HG03103 (cell line): Measurements from ENCODE around the gene ADM2.
"Not testable (repeated sequence)": the region's sequence is repeated elsewhere in the genome, so short reads cannot be mapped to it uniquely, and the experiment has no call there.

ENCODE experiments used
- ATAC-seq: cut with Tn5 transposase; IDR thresholded peaks from one replicate; pipeline ENCODE4 v1.9.1; 2021; ENCODE audit warnings: low read depth; ENCODE audit not compliant: unreplicated experiment

Gene ADM2

DNA sequence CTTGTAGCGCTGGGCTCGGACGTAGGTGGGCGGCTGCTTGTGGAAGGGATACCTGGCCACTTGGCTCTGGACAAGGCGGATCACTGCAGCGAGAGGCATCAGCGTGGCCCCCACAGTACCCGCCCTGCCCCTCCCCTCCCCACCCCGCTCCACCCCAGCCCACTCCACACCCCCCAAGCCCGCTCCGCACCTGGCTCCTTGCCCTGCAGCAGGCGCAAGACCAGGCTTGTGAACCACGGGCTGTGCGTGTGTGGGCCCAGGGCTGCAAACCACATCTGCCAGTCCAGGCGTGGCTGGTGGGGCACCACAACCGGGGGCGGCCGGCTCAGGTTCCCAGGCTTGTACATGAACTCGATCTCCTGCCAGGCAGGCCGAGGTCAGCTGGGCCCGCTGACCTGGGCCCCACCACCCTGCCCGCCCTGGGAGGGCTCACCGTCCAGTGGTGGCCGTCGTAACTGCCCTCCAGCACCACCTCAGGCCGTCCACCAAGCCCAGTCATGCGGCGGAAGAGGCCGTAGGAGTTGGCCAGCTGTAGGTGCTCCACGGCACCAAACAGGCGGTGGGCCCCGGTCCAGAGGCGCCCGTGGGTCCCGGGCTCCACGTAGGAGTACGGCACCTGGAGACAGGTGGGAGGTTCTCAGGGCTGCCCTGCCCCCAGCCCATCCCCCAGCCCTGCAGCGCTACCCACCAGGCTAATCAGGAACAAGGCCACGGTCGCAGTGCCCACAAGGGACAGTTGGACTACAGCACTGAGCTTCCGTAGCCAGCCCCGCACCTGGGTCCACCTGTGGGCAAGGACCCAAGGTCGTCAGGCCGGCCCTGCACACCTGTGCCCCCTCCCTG is 23.2 kb downstream of the ADM2 start:
- no peak for ATAC-seq

- no peak for ATAC-seq
Measured at GRCh38 chr22:50505276-50505775, 24.0 kb downstream of the ADM2 start.

DNA sequence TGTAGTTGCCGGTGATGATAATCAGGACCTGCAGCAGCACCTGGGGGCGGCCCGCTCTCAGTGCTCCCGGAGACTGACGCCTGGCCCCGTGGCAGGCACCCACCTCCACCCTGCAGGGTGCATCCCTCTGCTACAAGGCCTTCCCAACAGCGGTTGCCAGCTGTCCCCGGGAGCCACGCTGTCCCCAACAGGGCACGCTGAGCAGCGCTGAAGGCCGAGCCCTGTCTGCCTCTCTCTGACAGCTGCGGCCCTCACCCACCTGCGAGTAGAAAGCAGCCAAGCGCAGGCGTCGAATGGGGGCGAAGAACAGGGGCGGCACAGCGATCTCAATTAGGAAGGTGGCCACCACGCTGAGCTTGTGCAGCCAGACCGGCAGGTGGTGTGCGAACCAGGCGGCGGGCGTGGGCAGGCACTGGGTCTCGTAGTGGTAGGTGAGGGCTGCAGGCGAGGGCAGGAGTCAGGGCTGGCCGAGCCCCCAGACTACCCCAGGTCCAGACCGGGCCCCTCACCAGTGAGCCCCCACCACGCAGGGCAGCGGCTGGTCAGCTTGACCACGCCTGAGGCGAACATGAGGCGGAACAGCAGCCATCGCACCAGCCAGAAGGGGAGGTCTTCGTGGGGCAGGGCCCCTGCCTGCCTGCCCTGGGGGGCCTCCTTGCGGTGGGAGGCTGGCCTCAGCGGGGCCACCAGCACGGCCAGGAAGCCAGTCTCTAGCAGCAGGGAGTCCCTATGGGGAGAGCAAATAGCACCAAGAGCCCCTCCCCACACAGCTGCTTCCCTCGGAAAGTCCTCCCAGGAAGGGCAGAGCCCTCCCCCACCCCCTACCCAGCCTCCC is 24.6 kb downstream of the ADM2 start:
- no peak for ATAC-seq

- no peak for ATAC-seq
Measured at GRCh38 chr22:50506611-50507420, 25.5 kb downstream of the ADM2 start.

- peak; percentile 45 for ATAC-seq
Measured at GRCh38 chr22:50507421-50507990, 26.2 kb downstream of the ADM2 start, which contains the start of gene LMF2. LMF2 (minus strand) TSS chr22:50507702; CDS start chr22:50507675, 27 bp downstream.

DNA sequence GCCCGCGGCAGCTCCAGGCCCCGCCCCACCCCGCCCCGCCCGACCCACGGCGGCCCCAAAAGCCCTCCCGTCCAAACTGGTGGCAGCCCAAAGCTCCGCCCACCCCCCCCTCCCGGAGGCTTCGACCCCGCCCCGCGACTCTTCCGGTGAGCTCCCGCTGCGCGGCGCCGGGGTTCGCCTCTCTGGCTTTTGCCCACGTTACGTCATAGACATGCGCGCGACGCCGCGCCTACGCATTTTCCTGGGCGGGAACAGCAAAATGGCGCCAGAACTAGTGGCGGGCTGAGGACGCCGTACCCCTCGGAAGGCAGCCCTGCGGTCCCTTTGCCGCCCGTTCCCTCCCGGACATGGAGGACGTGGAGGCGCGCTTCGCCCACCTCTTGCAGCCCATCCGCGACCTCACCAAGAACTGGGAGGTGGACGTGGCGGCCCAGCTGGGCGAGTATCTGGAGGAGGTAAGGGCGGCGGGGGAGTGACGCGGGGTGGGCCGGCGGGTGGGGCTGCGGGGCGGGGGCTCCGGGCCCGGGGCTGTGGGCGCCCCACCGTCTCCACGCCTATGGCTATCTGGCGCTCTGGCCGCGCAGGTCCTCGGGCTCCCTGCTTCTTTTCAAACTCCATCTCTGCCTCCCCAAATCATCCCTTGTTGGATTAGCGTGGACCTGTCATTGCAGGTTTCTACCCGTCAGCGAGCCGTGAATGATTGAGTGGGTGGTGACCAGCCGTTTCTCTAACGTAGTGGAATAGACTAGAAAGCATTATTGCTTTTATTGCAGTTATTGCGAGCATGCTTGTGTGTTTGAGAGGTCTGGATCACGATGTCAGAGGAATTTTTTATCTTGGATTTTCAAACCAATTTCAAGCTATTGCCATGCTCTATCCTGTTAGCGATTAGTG is 26.9 kb downstream of the ADM2 start, which contains the start of gene NCAPH2:
TSS of gene NCAPH2 (plus strand) at position 234 of the 894 bp plus-strand sequence. CDS start at position 348, 114 bp downstream.
- ATAC-seq: peak; percentile 63

DNA sequence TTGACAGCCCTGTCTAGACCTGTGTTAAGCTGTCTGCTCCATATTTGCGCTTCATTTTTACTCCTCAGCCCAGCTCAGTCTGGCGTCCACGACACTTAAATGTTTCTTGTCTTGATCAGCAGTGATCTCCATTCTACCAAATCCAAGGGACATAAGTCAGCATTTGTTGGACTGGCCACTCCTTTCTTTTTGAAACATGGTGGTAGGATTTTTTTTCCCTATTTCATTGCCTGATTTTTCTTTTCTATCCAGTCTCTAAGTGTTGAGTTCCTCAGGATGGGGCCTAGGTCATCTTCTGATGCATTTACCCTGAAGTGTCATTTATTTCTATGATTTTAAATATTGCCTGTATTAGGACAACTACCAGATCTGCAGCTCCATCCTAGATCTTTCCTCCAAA is 27.6 kb downstream of the ADM2 start:
- ATAC-seq: no peak

DNA sequence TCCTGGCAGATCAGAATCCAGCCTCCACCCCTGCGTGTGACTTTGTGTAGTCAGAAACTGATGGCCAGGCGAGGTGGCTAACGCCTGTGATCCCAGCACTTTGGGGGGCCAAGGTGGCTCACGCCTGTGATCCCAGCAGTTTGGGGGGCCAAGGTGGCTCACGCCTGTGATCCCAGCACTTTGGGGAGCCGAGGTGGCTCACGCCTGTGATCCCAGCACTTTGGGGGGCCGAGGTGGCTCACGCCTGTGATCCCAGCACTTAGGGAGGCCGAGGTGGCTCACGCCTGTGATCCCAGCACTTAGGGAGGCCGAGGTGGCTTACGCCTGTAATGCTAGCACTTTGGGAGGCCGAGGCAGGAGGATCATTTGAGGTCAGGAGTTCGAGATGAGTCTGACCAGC is 31.8 kb downstream of the ADM2 start:
- ATAC-seq: no peak

GRCh38 chr22:50516068-50516467 is 34.7 kb downstream of the ADM2 start:
- ATAC-seq: no peak

DNA sequence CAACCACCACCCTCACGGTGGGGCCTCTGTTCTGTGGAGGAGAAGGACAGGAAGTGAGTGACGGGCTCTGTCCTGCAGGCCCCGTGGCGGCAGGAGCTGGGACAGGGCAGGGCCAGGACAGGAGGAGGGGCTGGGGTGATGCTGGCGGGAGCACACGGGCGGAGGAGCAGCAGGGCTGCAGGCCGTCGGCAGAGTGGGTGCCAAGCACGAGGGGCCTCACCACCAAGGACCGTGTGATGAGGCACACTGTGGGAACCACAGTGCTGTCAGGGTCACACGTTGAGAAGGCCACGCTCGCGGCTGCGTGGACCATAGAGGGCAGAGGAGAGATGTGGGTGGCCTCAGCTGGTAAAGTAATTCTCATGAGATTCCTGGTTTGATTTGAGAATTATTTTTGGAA is 35.5 kb downstream of the ADM2 start:
- ATAC-seq: no peak

- ATAC-seq: no peak
Measured at GRCh38 chr22:50517495-50518260, 36.3 kb downstream of the ADM2 start.

- ATAC-seq: no peak
Measured at GRCh38 chr22:50518606-50519005, 37.3 kb downstream of the ADM2 start.

DNA sequence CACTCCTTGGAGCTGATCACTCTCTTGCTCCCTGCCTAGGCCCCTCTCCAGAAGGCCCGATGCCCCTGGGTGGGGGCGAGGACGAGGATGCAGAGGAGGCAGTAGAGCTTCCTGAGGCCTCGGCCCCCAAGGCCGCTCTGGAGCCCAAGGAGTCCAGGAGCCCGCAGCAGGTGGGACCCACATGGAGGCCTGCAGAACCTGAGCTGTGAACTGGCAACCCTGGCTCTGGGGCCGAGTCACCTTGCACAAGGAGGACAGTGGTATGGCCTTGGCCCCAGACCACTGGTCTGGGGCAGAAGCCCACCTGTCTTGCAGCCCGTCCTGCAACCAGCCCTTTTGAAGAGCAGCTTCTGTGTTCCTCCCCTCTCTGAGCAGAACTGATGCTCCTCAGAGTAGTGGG is 37.8 kb downstream of the ADM2 start:
- ATAC-seq: no peak

GRCh38 chr22:50520184-50520583 is 38.8 kb downstream of the ADM2 start:
- ATAC-seq: not testable (repeated sequence)

- no peak for ATAC-seq
Measured at GRCh38 chr22:50520826-50521453, 39.6 kb downstream of the ADM2 start.

DNA sequence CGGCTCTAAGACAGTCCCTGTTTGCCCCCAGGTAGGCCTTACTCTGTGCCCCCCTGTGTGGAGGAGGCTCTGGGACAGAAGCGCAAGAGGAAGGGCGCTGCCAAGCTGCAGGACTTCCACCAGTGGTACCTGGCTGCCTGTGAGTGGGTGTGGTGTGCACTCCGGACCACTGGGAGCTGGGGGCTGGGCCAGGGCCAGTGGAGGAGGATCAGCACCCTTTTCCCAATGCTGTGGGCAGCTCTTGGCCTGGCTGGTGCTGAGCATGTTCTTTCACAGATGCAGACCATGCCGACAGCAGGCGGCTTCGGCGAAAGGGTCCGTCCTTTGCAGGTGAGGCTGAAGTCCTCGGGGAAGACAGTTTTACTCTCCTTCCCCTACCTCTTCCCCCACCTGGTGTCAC is 40.4 kb downstream of the ADM2 start:
- no peak for ATAC-seq

- ATAC-seq: no peak
Measured at GRCh38 chr22:50522208-50522805, 41.0 kb downstream of the ADM2 start.
